ENCODE measurements around the gene MEOX1.

Gene MEOX1

GRCh38 chr17:43609613-43610385 lies 51.9 kb downstream of the MEOX1 start:
- Histone ChIP-seq H3K9ac (ENCODE audit: low read length) (no peak overlapping the region), H3K4me3 (ENCODE audit: low read length) (no peak overlapping the region), H3K27ac (ENCODE audit: low read length) (no peak overlapping the region), H3K9me3 (replicated peaks; ENCODE audit: insufficient read depth, low read length) (0 out of 2 replicates have a peak, but pooled peaks cover 4% of the 10 kb centered on the region), H2AFZ (ENCODE audit: low read length) (no peak overlapping the region), H3K79me2 (ENCODE audit: low read length) (no peaks in the 10 kb centered on the region), H3F3A (ENCODE audit: insufficient read depth, low read length) (no peaks in the 10 kb centered on the region), H3K36me3 (replicated peaks; ENCODE audit: insufficient read depth, low read length) (no peaks in the 10 kb centered on the region), H3K4me1 (ENCODE audit: low read length) (no peaks in the 10 kb centered on the region), H3K27me3 (replicated peaks; ENCODE audit: insufficient read depth, low read length) (peaks cover 62% of the 10 kb centered on the region), H4K20me1 (ENCODE audit: insufficient read depth, low read length) (no peaks in the 10 kb centered on the region), H3K9me2 (replicated peaks; ENCODE audit: insufficient read depth, low read length) (no peaks in the 10 kb centered on the region), H3K4me2 (ENCODE audit: low read depth, low read length) (no peak overlapping the region)
- DNase-seq, result no peak
- TF ChIP-seq CTCF (IDR thresholded peaks at IDR 0.05; ENCODE audit: low read length), result no peak
- no peak for TF ChIP-seq EZH2phosphoT487 (IDR thresholded peaks at IDR 0.05; ENCODE audit: low read length)
- no peak for TF ChIP-seq EZH2 (optimal IDR thresholded peaks at IDR 0.05; ENCODE audit: low read depth, low read length)

GRCh38 chr17:43608313-43608712 lies 53.4 kb downstream of the MEOX1 start:
- Histone ChIP-seq H3K36me3 (replicated peaks; ENCODE audit: insufficient read depth, low read length) (no peaks in the 10 kb centered on the region), H2AFZ (ENCODE audit: low read length) (no peak overlapping the region), H3K79me2 (ENCODE audit: low read length) (no peaks in the 10 kb centered on the region), H3K4me3 (ENCODE audit: low read length) (no peak overlapping the region), H3K4me1 (ENCODE audit: low read length) (no peaks in the 10 kb centered on the region), H3K27ac (ENCODE audit: low read length) (no peak overlapping the region), H3K9ac (ENCODE audit: low read length) (no peak overlapping the region), H3K9me3 (replicated peaks; ENCODE audit: insufficient read depth, low read length) (0 out of 2 replicates have a peak, but pooled peaks cover 4% of the 10 kb centered on the region), H4K20me1 (ENCODE audit: insufficient read depth, low read length) (no peaks in the 10 kb centered on the region), H3K9me2 (replicated peaks; ENCODE audit: insufficient read depth, low read length) (no peaks in the 10 kb centered on the region), H3F3A (ENCODE audit: insufficient read depth, low read length) (no peaks in the 10 kb centered on the region), H3K27me3 (replicated peaks; ENCODE audit: insufficient read depth, low read length) (peaks cover 57% of the 10 kb centered on the region), H3K4me2 (ENCODE audit: low read depth, low read length) (no peak overlapping the region)
- DNase-seq, result no peak
- no peak for TF ChIP-seq EZH2phosphoT487 (IDR thresholded peaks at IDR 0.05; ENCODE audit: low read length)
- TF ChIP-seq CTCF (IDR thresholded peaks at IDR 0.05; ENCODE audit: low read length), result no peak
- TF ChIP-seq EZH2 (optimal IDR thresholded peaks at IDR 0.05; ENCODE audit: low read depth, low read length), result no peak

GRCh38 chr17:43604549-43604948 lies 57.2 kb downstream of the MEOX1 start:
- Histone ChIP-seq H3K9me2 (replicated peaks; ENCODE audit: insufficient read depth, low read length) (no peaks in the 10 kb centered on the region), H4K20me1 (ENCODE audit: insufficient read depth, low read length) (no peaks in the 10 kb centered on the region), H2AFZ (ENCODE audit: low read length) (no peak overlapping the region), H3K9me3 (replicated peaks; ENCODE audit: insufficient read depth, low read length) (no peaks in the 10 kb centered on the region), H3K27ac (ENCODE audit: low read length) (no peak overlapping the region), H3K36me3 (replicated peaks; ENCODE audit: insufficient read depth, low read length) (no peaks in the 10 kb centered on the region), H3K79me2 (ENCODE audit: low read length) (no peaks in the 10 kb centered on the region), H3F3A (ENCODE audit: insufficient read depth, low read length) (no peaks in the 10 kb centered on the region), H3K4me3 (ENCODE audit: low read length) (no peak overlapping the region), H3K4me2 (ENCODE audit: low read depth, low read length) (no peak overlapping the region), H3K9ac (ENCODE audit: low read length) (no peak overlapping the region), H3K27me3 (replicated peaks; ENCODE audit: insufficient read depth, low read length) (peaks cover 51% of the 10 kb centered on the region), H3K4me1 (ENCODE audit: low read length) (no peaks in the 10 kb centered on the region)
- no peak for DNase-seq
- TF ChIP-seq EZH2phosphoT487 (IDR thresholded peaks at IDR 0.05; ENCODE audit: low read length) (no peak), EZH2 (optimal IDR thresholded peaks at IDR 0.05; ENCODE audit: low read depth, low read length) (no peak), CTCF (IDR thresholded peaks at IDR 0.05; ENCODE audit: low read length) (no peak)
